ENCODE data around the gene SHISA7. TPM values are rescaled to one million over a fixed set of nuclear protein-coding genes. Genes with fewer than 3 reads are reported as not detected.

The SHISA7 gene
- total RNA-seq, 1 experiment from 2014 or later: not detected

DNA sequence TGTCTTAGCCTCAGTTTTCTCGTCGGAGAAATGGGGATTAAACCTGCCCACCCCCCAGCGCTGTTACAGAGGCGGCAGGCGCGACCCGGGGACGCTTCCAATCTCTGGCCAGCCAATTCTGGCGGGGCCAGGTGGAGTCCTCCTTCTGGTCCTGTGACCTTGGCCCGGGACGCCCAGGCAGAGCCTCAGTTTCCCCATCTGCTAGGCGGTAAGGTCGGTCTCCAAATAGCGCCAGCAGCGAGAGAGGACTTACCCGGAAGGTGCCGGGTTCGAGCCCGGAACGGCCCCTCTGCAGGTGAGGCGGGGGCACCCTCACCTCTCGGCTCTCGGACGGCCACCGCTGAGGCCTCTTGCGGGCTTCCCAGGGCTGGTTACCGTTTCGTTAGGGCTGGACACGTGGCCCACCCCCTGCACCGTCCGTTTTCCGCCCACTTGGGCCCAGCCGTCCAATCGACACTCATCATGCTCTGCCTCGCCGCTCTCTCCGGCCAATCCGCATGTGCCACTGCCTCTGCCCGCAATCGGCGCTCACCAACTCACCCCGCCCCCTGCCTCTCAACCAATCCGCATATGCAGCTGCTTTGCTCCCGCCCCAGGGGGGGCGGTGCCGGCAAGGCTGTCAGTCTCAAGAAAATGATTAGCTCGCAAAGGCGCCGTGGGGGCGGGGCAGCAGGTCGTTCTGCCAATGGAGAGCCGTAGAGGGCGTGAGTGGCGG, 18.3 kb upstream of the SHISA7 start, which contains the start of gene ISOC2:
TSS of gene ISOC2 (minus strand) at position 384 of the 715 bp plus-strand sequence. CDS start 5,156 bp downstream, outside the sequence.
- Mint-ChIP-seq H3K27me3 (ENCODE audit: insufficient read depth, unreplicated experiment) (peaks cover 5% of the 10 kb centered on the region), H3K9me3 (ENCODE audit: unreplicated experiment) (no peaks in the 10 kb centered on the region), H3K4me3 (ENCODE audit: unreplicated experiment) (peak within 1 kb of the TSS; percentile 81), H3K4me1 (ENCODE audit: low read depth, unreplicated experiment) (peaks cover 8% of the 10 kb centered on the region), H3K36me3 (ENCODE audit: insufficient read depth, unreplicated experiment) (peaks cover 20% of the 10 kb centered on the region), H3K27ac (ENCODE audit: unreplicated experiment) (peak within 1 kb of the TSS; percentile 19)
- ChIA-PET CTCF (interaction anchor here (0.6 to 1.1 kb wide), 18 partner anchors 14 to 316 kb away, joined by 3 to 20 read pairs (median 4); partner anchors contain the start of genes KMT5C, NAT14, TNNT1 and U2AF2), POLR2A (interaction anchor here (0.6 to 1.1 kb wide), 17 partner anchors 8 to 392 kb away, joined by 3 to 32 read pairs (median 4); partner anchors contain the start of genes FIZ1, KMT5C, NAT14 and TMEM238)
- no peaks in the 10 kb centered on the region for H3K36me3 ChIP-seq (ENCODE audit: control insufficient read depth, insufficient read depth, low read length)
- H3K4me1 ChIP-seq: peaks cover 13% of the 10 kb centered on the region
- BruUV-seq (replicated peaks): TSS peak; percentile 83
- TF ChIP-seq, protein P1, sequence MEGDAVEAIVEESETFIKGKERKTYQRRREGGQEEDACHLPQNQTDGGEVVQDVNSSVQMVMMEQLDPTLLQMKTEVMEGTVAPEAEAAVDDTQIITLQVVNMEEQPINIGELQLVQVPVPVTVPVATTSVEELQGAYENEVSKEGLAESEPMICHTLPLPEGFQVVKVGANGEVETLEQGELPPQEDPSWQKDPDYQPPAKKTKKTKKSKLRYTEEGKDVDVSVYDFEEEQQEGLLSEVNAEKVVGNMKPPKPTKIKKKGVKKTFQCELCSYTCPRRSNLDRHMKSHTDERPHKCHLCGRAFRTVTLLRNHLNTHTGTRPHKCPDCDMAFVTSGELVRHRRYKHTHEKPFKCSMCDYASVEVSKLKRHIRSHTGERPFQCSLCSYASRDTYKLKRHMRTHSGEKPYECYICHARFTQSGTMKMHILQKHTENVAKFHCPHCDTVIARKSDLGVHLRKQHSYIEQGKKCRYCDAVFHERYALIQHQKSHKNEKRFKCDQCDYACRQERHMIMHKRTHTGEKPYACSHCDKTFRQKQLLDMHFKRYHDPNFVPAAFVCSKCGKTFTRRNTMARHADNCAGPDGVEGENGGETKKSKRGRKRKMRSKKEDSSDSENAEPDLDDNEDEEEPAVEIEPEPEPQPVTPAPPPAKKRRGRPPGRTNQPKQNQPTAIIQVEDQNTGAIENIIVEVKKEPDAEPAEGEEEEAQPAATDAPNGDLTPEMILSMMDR (IDR thresholded peaks at IDR 0.05; ENCODE audit: insufficient read depth in 1 of 2, low read depth in 1 of 2, low read length in 1 of 2, severe bottlenecking in 1 of 2, unreplicated experiment in 1 of 2): no peak
- peak; percentile 100 for DNase-seq
- no peaks in the 10 kb centered on the region for H3K27me3 ChIP-seq (replicated peaks; ENCODE audit: control insufficient read depth, insufficient read depth, low read length)
- intact Hi-C loops (cut with micrococcal nuclease; ENCODE audit: unreplicated experiment): loop anchor here (1.0 to 2.0 kb wide), 3 partner anchors 9 to 42 kb away; partner anchors contain the start of gene ZNF628
- H3K9me3 ChIP-seq: no peaks in the 10 kb centered on the region
- peak within 1 kb of the TSS; percentile 67 for H3K4me3 ChIP-seq (ENCODE audit: low read depth, low read length)

GRCh38 chr19:55460670-55461258, 17.7 kb upstream of the SHISA7 start:
- TF ChIP-seq, protein P1 (IDR thresholded peaks at IDR 0.05; ENCODE audit: insufficient read depth in 1 of 2, low read depth in 1 of 2, low read length in 1 of 2, severe bottlenecking in 1 of 2, unreplicated experiment in 1 of 2): no peak
- peak; percentile 78 to 86 for DNase-seq
- Histone ChIP-seq H3K4me1 (peaks cover 13% of the 10 kb centered on the region), H3K9me3 (no peaks in the 10 kb centered on the region), H3K36me3 (ENCODE audit: control insufficient read depth, insufficient read depth, low read length) (no peaks in the 10 kb centered on the region), H3K4me3 (ENCODE audit: low read depth, low read length) (peak overlapping the region; percentile 67), H3K27me3 (replicated peaks; ENCODE audit: control insufficient read depth, insufficient read depth, low read length) (no peaks in the 10 kb centered on the region)
- Mint-ChIP-seq H3K27ac (ENCODE audit: unreplicated experiment) (no peak overlapping the region), H3K27me3 (ENCODE audit: insufficient read depth, unreplicated experiment) (peaks cover 3% of the 10 kb centered on the region), H3K4me1 (ENCODE audit: low read depth, unreplicated experiment) (peaks cover 2% of the 10 kb centered on the region), H3K4me3 (ENCODE audit: unreplicated experiment) (peak overlapping the region; percentile 81), H3K9me3 (ENCODE audit: unreplicated experiment) (no peaks in the 10 kb centered on the region), H3K36me3 (ENCODE audit: insufficient read depth, unreplicated experiment) (peaks cover 20% of the 10 kb centered on the region)
- POLR2A ChIA-PET: no interaction called here
- intact Hi-C loops (cut with micrococcal nuclease; ENCODE audit: unreplicated experiment): loop anchor here (1.0 to 2.0 kb wide), 3 partner anchors 8 to 43 kb away; partner anchors contain the start of gene ZNF628
- BruUV-seq (replicated peaks): no TSS peak
- CTCF ChIA-PET: no interaction called here

- CTCF ChIA-PET: no interaction called here
- POLR2A ChIA-PET: no interaction called here
Observed at GRCh38 chr19:55459950-55460657, 17.0 kb upstream of the SHISA7 start.

More at GRCh38 chr19:55459950-55460657, 17.0 kb upstream of the SHISA7 start:
- peaks cover 3% of the 10 kb centered on the region for H3K27me3 Mint-ChIP-seq (ENCODE audit: insufficient read depth, unreplicated experiment)
- intact Hi-C loops (cut with micrococcal nuclease; ENCODE audit: unreplicated experiment): loop anchor here (2.0 kb wide), 1 partner anchor 17 kb away; the partner anchor contains the start of gene ZNF628
- BruUV-seq (replicated peaks): TSS peak; percentile 72
- peaks cover 13% of the 10 kb centered on the region for H3K4me1 ChIP-seq
- TF ChIP-seq, protein P1 (IDR thresholded peaks at IDR 0.05; ENCODE audit: insufficient read depth in 1 of 2, low read depth in 1 of 2, low read length in 1 of 2, severe bottlenecking in 1 of 2, unreplicated experiment in 1 of 2): no peak
- H3K27me3 ChIP-seq (replicated peaks; ENCODE audit: control insufficient read depth, insufficient read depth, low read length): no peaks in the 10 kb centered on the region
- peak overlapping the region; percentile 81 for H3K4me3 Mint-ChIP-seq (ENCODE audit: unreplicated experiment)
- H3K4me3 ChIP-seq (ENCODE audit: low read depth, low read length): peak overlapping the region; percentile 10; the same call in 1 of the 2 replicates
- no peak overlapping the region for H3K27ac Mint-ChIP-seq (ENCODE audit: unreplicated experiment)
- no peaks in the 10 kb centered on the region for H3K9me3 Mint-ChIP-seq (ENCODE audit: unreplicated experiment)
- no peaks in the 10 kb centered on the region for H3K9me3 ChIP-seq
- H3K4me1 Mint-ChIP-seq (ENCODE audit: low read depth, unreplicated experiment): no peaks in the 10 kb centered on the region
- DNase-seq: no peak
- H3K36me3 ChIP-seq (ENCODE audit: control insufficient read depth, insufficient read depth, low read length): no peaks in the 10 kb centered on the region
- H3K36me3 Mint-ChIP-seq (ENCODE audit: insufficient read depth, unreplicated experiment): peaks cover 25% of the 10 kb centered on the region
